Fibroblast of the aortic adventitia (primary cell): Measurements from ENCODE around the gene MEF2A. TPM values are rescaled to one million over a fixed set of nuclear protein-coding genes. Genes with fewer than 3 reads are reported as not detected.
"Not testable (repeated sequence)": the region's sequence is repeated elsewhere in the genome, so short reads cannot be mapped to it uniquely, and the experiment has no call there.

Experiments used
- DNase-seq: peaks from one replicate; pipeline ENCODE4 v3.0.0-alpha.2; 2010; ENCODE audit warnings: low read depth
- H3K4me3 ChIP-seq: 2 replicates; pipeline ENCODE4 v1.5.1; 2011; ENCODE audit warnings: low read depth, mild to moderate bottlenecking, control low read depth, low read length, moderate library complexity
- total RNA-seq: library from RNA; depleted of rRNA; stranded (reverse); fragments of >200 nt; gene quantifications from 2 replicates; pipeline ENCODE4 v1.2.3, GENCODE V29; 2012; ENCODE audit warnings: low replicate concordance
- TF ChIP-seq, protein P1 (sequence below): IDR thresholded peaks from 2 replicates; pipeline ENCODE4 v1.5.1; 2011; ENCODE audit warnings: mild to moderate bottlenecking, low read length, control low read depth, inconsistent platforms; ENCODE audit not compliant: insufficient read depth

The MEF2A gene
- total RNA-seq, 1 donor, result 95.1 TPM

DNA sequence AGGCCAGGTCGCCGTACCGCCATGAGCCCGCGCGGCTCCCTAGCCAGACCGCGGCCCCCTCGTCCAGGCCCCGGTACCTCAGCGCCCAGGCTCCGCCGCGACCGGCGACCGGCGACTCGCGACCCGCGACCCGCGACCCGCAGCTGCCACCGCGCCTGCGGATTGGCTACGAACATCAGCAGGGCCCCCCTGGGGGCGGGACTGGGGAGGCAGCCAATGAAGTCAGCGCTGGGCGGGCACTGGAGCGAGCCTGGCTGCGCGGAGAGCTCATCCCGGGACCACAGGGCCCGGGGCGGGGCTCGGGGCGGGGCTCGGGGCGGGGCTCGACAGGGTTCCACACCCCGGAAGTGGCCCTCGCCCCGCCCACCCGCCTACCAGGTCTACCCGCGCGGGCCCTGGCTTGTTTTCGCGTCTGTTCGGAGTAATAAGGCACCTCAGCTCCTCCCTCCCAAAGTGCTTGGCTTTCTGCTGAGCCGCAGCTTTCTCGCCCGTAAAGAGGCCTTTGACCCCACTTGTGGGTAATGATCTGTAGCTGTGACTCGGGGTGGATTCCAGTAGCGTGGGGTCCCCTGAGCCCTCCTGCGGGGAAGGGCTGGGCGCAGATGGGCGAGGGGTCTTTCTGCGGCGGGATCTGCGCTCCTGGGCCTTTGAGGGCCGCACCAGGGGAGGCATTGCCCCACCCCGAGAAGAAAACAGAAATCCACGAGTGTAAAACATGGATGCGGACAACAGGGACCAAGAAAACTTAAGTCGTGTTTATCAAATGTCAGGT is 167.7 kb downstream of the MEF2A start, which contains the start of gene LYSMD4:
Gene LYSMD4 (minus strand): TSS at position 170 of the 772 bp plus-strand sequence. CDS start 1,438 bp downstream, outside the sequence.
- TF ChIP-seq, protein P1, sequence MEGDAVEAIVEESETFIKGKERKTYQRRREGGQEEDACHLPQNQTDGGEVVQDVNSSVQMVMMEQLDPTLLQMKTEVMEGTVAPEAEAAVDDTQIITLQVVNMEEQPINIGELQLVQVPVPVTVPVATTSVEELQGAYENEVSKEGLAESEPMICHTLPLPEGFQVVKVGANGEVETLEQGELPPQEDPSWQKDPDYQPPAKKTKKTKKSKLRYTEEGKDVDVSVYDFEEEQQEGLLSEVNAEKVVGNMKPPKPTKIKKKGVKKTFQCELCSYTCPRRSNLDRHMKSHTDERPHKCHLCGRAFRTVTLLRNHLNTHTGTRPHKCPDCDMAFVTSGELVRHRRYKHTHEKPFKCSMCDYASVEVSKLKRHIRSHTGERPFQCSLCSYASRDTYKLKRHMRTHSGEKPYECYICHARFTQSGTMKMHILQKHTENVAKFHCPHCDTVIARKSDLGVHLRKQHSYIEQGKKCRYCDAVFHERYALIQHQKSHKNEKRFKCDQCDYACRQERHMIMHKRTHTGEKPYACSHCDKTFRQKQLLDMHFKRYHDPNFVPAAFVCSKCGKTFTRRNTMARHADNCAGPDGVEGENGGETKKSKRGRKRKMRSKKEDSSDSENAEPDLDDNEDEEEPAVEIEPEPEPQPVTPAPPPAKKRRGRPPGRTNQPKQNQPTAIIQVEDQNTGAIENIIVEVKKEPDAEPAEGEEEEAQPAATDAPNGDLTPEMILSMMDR, result no peak
- H3K4me3 ChIP-seq, result peak within 1 kb of the TSS; percentile 79
- DNase-seq, result peak; percentile 88

DNA sequence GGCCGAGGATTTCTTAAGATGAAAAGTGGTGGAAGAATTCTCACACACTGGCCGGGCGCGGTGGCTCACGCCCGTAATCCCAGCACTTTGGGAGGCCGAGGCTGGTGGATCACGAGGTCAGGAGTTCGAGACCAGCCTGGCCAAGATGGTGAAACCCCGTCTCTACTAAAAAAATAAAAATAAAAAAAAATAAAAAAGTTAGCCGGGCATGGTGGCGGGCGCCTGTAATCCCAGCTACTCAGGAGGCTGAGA is 168.2 kb downstream of the MEF2A start:
- DNase-seq, result not testable (repeated sequence)

DNA sequence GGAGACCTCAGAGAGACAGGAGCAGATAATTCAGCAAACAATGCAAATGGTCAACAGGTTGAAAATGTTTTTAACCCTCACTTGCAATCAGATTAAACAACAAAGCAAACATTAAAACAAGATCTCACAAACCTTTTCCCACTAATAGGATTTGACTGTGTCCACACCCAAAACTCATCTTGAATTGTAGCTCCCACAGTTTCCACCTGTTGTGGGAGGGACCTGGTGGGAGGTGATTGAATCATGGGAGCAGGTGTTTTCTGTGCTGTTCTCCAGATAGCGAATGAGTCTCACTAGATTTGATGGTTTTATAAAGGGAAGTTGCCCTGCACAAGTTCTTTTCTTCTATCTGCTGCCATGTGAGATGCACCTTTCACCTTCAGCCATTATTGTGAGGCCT is 168.8 kb downstream of the MEF2A start:
- H3K4me3 ChIP-seq, result no peak overlapping the region
- TF ChIP-seq, protein P1, result no peak
- DNase-seq, result no peak

More for the DNA sequence above, 168.2 kb downstream of the MEF2A start:
- not testable (repeated sequence) for H3K4me3 ChIP-seq

DNA sequence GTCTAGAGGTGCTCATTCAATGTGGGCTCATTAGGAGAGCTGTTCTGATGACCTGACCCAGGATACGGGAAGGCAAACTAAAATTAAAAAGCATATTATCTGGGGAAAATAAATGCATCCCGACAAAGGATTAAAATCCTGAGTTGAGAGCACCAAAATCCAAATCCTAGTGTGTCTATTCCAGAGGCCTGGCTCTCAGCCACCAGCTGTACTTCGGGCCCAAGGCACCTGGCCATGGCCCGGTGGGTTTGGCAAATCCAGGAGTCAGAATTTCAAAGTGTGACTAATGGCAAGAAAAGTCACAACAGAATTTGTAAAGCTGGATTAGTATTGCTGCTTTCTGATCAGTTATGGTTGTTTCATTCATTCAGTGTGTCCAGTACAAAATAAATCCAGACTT is 170.1 kb downstream of the MEF2A start:
- H3K4me3 ChIP-seq, result no peak overlapping the region
- TF ChIP-seq, protein P1, result no peak
- DNase-seq, result no peak

DNA sequence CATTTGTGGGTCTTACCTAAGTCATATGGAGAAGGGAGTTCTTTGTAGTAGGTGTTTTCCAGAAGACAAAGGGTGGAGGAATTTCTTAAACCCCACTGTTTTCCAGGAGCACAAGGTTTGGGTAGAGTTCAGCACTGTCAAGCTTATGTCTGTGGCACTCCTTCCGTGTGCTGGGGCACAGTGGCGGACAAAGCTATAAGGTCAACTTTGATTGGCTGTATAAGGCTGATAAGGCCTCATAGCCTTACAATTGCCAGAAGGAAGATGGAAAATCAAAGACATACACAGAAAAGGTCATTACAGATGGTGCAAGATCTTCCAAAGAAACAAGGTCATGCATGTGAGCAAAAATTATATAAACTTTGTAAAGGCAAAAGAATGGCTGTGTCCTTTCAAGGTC is 170.9 kb downstream of the MEF2A start:
- TF ChIP-seq, protein P1, result no peak
- DNase-seq, result no peak
- no peak overlapping the region for H3K4me3 ChIP-seq

DNA sequence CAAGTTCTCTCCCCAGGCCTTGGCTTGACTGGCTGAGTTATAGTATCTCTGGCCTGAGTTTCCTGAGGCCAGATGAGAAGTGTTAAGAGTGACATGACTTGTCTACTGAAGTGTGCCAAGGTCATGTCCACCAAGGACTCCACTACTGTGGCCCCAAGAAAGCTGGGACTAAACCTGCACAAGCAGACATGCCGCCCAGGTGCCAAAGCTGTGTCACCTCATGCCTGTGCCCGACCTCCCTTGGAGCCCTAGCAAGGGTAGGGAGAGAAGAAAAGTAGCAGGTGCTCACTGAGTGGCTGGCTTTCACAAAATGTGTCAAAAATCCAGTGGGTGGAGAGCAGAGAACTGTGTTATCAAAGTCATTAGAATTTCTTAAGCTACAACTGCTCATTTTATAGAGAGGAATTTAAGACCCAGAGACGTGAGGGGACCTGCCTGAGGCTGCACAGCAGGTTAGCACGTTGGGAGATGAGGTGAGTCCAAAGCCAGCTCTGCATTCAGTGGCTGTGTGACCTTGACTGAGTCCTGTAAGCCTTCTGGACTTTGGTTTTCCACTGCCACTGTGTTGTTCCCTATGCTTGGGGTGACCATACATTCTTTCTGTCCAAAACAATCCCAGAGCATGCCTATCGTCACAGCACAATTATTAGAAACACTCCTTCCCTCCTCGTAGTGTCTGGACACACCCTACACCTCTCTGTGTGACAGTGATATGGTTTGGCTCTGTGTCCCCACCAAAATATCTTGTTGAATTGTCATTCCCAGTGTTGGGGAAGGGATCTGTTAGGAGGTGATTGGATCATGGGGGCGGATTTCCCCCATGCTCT is 172.4 kb downstream of the MEF2A start:
- H3K4me3 ChIP-seq, result no peak overlapping the region
- TF ChIP-seq, protein P1, result no peak
- DNase-seq, result no peak

DNA sequence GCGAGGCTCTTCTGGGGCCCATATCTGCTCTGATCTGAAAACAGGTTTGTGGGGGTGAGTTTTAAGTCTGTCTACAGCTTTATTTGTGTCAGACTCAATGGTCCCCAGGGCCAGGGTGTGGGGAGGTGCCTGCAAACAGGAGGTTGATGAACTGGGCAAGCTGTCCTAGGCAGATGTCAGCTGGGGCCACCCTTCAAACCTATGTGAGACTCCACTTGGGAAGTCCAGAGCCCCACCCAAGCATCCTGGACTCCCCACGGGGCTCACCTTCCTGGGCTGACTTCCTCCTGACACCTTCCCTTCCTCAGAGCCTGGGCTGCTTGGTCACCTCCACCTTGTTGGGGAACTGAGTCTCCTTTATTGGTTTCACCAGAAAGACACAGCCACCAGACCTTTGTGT is 176.1 kb downstream of the MEF2A start:
- H3K4me3 ChIP-seq, result no peak overlapping the region
- TF ChIP-seq, protein P1, result no peak
- DNase-seq, result no peak
